Daoy (cell line): Measurements from ENCODE around the gene PHF21B. TPM values are rescaled to one million over a fixed set of nuclear protein-coding genes. Genes with fewer than 3 reads are reported as not detected.
"Not testable (repeated sequence)": the region's sequence is repeated elsewhere in the genome, so short reads cannot be mapped to it uniquely, and the experiment has no call there.

Source experiments
- DNase-seq: peaks from one replicate; pipeline ENCODE4 v3.0.0-alpha.2; 2015; ENCODE audit warnings: low read depth
- total RNA-seq: library from RNA; depleted of rRNA; stranded (reverse); fragments of >200 nt; shearing (Covaris generic); gene quantifications from 2 replicates; pipeline ENCODE4 v1.2.3, GENCODE V29; 2014

The PHF21B gene
- total RNA-seq, 1 experiment from 2014 or later: 0.57 TPM

- no peak for DNase-seq
Observed at GRCh38 chr22:44935724-44936123, 74.1 kb downstream of the PHF21B start.

GRCh38 chr22:44934454-44934735 is 75.4 kb downstream of the PHF21B start:
- DNase-seq: no peak

GRCh38 chr22:44933666-44934453 is 75.9 kb downstream of the PHF21B start:
- DNase-seq: no peak

DNA sequence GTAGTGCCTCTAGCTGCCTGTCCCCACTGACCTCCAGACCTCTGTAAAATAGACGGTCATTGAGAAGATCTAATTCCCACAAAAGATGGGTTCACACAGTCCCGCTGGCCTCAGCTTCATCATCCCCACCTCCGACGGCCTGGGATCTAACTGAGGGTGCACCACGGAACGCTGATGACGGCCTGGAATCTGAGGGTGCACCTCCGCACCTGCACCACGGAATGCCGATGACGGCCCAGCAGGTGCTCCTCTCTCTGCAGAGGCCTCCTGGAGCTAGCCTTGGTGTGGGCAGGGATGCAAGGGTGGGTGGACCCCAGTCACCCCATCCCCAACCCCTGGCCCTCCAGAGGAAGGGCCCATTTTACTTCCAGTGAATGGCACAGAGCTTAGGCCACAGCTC is 77.3 kb downstream of the PHF21B start:
- DNase-seq: no peak

- DNase-seq: no peak
Observed at GRCh38 chr22:44931766-44932165, 78.0 kb downstream of the PHF21B start.

DNA sequence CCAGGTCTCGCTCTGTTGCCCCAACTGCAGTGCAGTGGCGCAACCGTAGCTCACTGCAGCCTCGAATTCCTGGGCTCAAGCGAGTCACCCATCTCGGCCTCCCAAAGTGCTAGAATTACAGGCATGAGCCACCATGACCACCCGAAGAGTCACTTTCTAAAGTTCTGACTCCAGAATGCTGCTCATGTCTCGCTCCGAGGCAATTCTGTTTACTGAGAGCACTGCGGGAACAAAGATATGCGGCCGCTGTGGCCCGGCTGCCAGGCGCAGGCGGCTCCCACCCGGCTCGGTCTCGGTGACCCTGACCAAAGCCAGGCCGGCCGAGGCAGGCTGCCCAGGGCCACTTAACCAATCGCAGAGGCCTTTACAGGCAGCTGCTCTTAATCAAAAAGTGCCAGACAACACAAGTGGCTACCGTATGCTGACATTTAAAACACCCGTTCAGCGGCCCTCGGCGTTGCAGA is 78.7 kb downstream of the PHF21B start:
- DNase-seq: peak; percentile 50

DNA sequence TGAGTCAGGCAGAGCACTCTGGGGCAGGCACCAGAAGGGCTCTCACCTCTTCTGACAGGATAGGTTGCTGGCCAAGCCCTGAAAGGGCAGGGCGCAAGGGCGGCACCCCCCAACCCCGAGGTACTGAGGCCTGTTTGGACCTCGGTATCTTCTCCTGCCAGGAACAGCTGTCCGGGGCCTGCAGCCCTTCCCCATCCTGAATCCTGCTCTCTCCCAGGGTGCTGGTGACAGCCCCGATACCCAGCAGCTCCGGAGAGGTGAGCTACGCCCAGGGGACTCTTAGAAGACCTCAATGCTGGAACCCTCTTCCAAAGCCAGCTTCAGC is 79.1 kb downstream of the PHF21B start:
- no peak for DNase-seq

- DNase-seq: no peak
Observed at GRCh38 chr22:44930016-44930710, 79.6 kb downstream of the PHF21B start.

DNA sequence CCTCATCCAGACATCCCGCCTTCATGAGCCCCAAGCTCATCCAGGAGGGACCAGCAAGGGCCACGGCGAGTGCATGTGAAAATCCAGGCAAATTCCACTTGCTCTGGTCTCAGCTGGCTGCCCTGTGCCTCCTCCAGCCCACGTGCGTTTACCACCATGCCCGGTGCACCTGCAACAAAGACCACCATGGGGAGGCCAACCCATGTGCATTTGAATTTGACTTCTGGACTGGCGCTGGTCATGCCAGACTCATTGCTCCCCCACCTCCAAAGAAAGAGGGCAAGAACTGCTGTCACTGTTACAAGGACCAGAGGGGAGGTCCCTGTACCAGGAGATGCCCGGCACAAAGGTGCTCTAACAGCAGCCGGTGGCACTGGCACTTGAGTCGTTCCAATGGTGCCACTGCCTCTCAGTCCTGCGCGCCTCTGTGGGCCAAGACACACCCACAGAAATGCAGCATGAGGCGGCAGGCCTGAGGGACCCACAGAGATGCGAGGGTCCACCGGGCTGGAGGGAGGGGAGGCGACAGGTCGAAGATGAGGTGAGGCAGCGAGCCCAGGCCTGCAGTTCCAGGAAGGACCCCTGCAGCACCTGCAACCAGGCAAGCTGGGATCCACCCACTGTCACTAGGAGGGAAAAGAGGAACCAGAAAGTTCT is 80.3 kb downstream of the PHF21B start:
- no peak for DNase-seq

DNA sequence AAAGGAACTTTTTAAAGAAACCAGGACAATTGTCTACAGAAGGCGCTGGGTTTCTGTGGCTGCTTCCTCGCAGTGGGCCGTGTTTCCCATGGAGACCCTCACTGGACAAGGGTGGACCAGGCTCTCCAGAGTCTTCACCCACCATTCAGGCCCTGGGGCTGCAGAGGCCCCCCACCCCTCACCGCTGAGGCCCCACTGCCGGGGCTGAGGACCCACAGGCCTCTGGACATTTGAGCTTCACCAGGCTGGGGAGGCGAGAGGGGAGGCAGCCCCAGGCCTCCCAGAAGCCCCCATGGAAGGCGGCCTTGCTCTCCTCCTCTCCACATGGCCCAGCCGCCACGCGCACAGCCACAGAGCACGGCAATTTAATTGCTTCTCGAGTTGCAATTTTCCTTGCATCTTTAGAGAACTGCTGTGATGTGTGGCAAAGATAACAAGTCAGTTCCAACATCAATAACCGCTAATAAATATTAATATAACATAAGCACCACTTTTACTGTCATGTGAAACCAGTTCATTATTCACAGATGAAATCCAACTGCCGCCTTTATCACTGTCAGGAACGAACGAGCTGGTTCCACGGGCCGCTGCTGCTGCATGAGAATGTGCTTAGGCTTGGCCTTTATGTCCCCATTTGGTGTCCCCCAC is 81.0 kb downstream of the PHF21B start:
- no peak for DNase-seq

GRCh38 chr22:44928136-44928463 is 81.7 kb downstream of the PHF21B start:
- DNase-seq: no peak

- no peak for DNase-seq
Observed at GRCh38 chr22:44927463-44928135, 82.2 kb downstream of the PHF21B start.

DNA sequence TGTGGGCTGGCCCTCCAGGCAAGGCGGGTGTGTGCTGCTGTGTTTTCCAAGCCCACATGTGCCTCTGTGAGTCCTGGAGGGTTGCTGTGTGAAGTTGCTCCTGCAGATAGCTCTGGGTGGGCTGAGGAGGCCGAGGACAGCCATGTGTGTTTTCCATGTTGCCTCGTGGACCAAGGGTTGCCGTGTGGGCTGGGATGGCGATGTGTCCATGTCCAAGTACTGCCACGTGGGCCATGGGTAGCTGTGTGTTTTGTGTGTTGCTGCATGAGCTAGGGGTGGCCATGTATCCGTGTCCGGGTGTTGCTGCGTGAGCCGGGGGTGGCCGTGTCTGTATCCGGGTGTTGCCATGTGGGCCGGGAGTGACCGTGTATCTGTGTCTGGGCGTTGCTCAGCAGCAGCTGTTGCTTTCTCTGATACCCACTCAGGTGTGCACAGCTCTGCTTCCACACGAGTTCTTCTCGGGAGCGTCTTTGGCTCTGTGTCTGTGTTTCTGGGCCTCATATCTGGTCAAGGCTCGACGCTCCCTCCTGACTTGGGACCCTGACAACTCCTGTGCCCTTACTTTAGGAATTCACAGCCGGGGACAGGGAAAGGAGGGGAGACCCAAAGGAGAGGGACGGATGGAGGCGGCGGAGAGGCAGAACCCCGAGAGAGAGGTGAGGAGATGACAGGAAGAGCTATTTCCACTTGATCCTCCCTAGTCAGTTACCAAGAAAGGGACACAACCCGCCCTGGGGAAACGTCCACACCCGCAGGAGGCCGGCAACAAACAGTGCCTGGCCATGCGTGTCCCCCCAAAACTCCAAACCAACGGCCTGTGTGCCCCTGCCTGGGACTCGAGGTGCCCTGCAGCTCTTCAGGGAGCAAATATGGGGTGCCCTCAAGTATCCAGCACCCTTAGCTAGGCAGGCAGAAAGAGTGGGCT is 83.1 kb downstream of the PHF21B start:
- DNase-seq: no peak

DNA sequence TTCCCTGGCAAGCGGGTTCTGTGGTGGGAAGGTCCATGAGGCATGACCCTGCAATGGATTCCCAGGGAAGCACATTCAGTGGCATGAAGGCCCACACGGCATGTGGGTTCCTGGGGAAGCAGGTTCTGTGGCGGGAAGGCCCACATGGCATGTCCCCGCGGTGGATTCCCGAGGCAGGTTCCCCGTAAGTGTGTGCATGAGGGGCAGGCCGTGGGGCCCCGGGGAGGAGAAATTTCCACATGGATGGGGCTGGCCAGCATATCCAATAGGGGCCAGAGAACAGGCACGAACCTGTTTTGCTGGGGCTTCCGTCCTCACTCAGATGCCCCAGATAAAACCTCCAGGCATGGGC is 83.7 kb downstream of the PHF21B start:
- DNase-seq: no peak

GRCh38 chr22:44925465-44926123 is 84.2 kb downstream of the PHF21B start:
- DNase-seq: no peak

GRCh38 chr22:44924710-44925109 is 85.1 kb downstream of the PHF21B start:
- DNase-seq: no peak

DNA sequence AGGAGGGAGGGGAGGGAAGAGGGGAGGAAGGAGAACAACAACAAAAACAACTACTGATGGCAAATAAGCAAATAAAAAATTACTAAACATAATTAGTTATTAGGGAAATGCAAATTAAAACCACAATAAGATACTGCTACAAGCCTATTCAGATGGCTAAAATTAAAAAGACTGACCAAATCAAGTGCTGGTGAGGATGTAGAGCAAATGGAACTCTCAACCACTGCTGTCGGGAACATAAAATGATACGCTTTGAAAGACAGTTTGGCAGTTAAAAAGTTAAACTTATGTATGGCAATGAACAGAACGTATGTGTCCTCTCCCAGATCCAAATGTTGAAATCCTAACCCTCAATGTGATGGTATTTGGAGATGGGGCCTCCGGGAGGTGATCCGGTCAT is 85.7 kb downstream of the PHF21B start:
- no peak for DNase-seq

DNA sequence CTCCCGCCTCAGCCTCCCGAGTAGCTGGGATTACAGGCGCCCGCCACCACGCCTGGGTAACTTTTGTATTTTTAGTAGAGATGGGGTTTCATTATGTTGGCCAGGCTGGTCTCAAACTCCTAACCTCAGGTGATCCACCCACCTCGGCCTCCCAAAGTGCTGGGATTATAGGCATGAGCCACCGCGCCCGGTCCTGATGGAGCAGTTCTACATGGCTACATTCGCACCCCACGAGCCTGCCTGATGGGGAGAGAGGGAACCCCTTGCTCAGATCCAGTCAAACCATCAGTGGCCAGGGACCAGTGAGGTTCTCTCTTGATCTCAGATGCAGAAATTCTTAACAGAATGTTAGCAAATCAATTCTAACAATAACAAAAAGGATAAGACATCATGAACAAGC is 88.0 kb downstream of the PHF21B start:
- DNase-seq: not testable (repeated sequence)

DNA sequence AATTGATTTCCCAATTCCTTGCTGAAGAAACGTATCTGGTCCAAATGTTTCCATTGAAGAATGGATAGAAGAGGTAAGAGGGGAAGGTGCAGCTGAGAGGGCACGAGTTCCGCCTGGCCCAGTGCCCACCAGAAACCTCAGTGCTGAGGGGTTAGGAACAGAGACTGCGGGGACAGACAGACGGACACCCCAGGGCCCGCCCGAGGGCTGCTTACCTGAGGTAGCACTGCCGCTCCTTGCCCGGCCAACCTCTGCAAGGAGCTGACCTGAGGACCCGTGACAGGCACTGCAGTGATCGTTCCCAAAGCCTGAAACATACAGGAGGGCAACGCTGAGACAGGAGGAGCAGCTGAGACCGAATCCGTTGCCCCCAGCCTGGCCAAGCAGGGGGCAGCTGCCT is 89.6 kb downstream of the PHF21B start:
- DNase-seq: no peak

- no peak for DNase-seq
Observed at GRCh38 chr22:44919691-44920090, 90.1 kb downstream of the PHF21B start.

DNA sequence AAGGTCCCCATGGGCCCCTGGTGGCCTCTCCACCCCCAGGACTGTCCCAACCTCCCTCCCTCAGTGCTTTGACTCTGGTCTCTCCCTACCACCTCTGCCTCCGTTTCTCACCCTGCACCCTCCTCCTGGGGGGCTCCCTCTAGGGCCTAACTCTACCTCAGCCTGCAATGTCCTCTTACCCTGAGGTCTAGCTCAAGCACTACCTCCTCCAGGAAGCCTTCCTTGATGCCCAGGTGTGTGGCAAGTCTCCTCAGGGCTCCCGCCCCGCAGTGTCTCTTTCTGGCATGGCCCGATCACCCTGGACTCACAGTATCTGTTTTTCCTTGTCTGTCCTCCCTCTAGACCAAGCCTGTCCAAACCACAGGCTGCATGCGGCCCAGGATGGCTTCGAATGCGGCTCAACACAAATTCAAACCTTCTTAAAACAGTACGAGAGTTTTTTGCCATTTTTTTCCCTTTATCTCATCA is 90.8 kb downstream of the PHF21B start:
- DNase-seq: no peak
